PC-3 (cell line): ENCODE measurements around the gene LHFPL3.

ENCODE experiments used
- EZH2 ChIP-seq: fragments of 300-600 bp; sonication (generic); IDR thresholded peaks from one replicate; pipeline ENCODE4 v1.6.1; 2017; ENCODE audit warnings: antibody characterized with exemption, mild to moderate bottlenecking, low read length; ENCODE audit not compliant: unreplicated experiment
- EZH2phosphoT487 ChIP-seq: fragments of 300-600 bp; sonication (generic); IDR thresholded peaks from 2 replicates; pipeline ENCODE4 v1.6.1; 2018; ENCODE audit warnings: mild to moderate bottlenecking, antibody characterized with exemption, low read length, borderline replicate concordance
- TF ChIP-seq, protein P1 (sequence below): fragments of 300-600 bp; sonication (generic); conservative IDR thresholded peaks from 2 replicates; pipeline ENCODE4 v1.5.1; 2017; ENCODE audit warnings: antibody characterized with exemption, low read depth, mild to moderate bottlenecking, low read length

- TF ChIP-seq, protein P1, sequence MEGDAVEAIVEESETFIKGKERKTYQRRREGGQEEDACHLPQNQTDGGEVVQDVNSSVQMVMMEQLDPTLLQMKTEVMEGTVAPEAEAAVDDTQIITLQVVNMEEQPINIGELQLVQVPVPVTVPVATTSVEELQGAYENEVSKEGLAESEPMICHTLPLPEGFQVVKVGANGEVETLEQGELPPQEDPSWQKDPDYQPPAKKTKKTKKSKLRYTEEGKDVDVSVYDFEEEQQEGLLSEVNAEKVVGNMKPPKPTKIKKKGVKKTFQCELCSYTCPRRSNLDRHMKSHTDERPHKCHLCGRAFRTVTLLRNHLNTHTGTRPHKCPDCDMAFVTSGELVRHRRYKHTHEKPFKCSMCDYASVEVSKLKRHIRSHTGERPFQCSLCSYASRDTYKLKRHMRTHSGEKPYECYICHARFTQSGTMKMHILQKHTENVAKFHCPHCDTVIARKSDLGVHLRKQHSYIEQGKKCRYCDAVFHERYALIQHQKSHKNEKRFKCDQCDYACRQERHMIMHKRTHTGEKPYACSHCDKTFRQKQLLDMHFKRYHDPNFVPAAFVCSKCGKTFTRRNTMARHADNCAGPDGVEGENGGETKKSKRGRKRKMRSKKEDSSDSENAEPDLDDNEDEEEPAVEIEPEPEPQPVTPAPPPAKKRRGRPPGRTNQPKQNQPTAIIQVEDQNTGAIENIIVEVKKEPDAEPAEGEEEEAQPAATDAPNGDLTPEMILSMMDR = no peak
- TF ChIP-seq EZH2 (no peak), EZH2phosphoT487 (no peak)
Measured at GRCh38 chr7:104551226-104551625, 222.8 kb downstream of the LHFPL3 start.
